Lower leg skin (tissue), 3 donors: ENCODE measurements around the gene GPBP1.

Experiments
- CTCF ChIP-seq, 3 donors: fragments of 450-650 bp; IDR thresholded peaks; one replicate each; pipeline ENCODE4 v1.5.1; 2016; ENCODE audit warnings: antibody characterized with exemption in 3 of 3, mild to moderate bottlenecking in 3 of 3, moderate library complexity in 2 of 3
- POLR2A ChIP-seq, 2 donors: fragments of 450-650 bp; IDR thresholded peaks; one replicate each; pipeline ENCODE4 v1.6.1; 2016 to 2017; ENCODE audit warnings: antibody characterized with exemption in 2 of 2, mild to moderate bottlenecking in 1 of 2, moderate library complexity in 1 of 2

GRCh38 chr5:57189515-57189914, 15.7 kb downstream of the GPBP1 start:
- TF ChIP-seq CTCF (IDR thresholded peaks at IDR 0.05), result no peak
- no peak for TF ChIP-seq POLR2A (IDR thresholded peaks at IDR 0.05)
